SU-DHL-6 (cell line): Measurements from ENCODE around the gene LDB2.

Experiments used
- H2AFZ ChIP-seq: fragments of 200-600 bp; sonication (generic); 2 replicates; pipeline ENCODE4 v1.6.1; 2014; ENCODE audit warnings: low read depth, mild to moderate bottlenecking, moderate library complexity, mixed read lengths, antibody characterized with exemption, low read length; ENCODE audit not compliant: severe bottlenecking
- H3F3A ChIP-seq: fragments of 200-600 bp; shearing (Covaris generic); 2 replicates; pipeline ENCODE4 v1.6.0; 2016; ENCODE audit warnings: antibody characterized with exemption, mild to moderate bottlenecking; ENCODE audit not compliant: insufficient read depth
- H3K27ac ChIP-seq: fragments of 200-600 bp; sonication (generic); 2 replicates; pipeline ENCODE4 v1.5.1; 2016; ENCODE audit warnings: low read depth, mild to moderate bottlenecking, low read length, moderate library complexity, mixed read lengths
- H3K27me3 ChIP-seq: fragments of 200-600 bp; sonication (generic), shearing (Covaris generic); 2 replicates; pipeline ENCODE4 v1.6.0; 2014; ENCODE audit warnings: mild to moderate bottlenecking, low read length
- H3K36me3 ChIP-seq: fragments of 200-600 bp; sonication (generic); 2 replicates; pipeline ENCODE4 v1.6.1; 2014; ENCODE audit warnings: mild to moderate bottlenecking, low read length, mixed read lengths
- H3K4me2 ChIP-seq: fragments of 300-600, 200-600 bp; shearing (Covaris generic), sonication (generic); 2 replicates; pipeline ENCODE4 v1.6.0; 2014; ENCODE audit warnings: low read length, low read depth, mild to moderate bottlenecking; ENCODE audit not compliant: poor library complexity, severe bottlenecking
- H3K4me3 ChIP-seq: fragments of 200-600 bp; sonication (generic); 2 replicates; pipeline ENCODE4 v1.5.1; 2014; ENCODE audit warnings: antibody characterized with exemption, low read length, mild to moderate bottlenecking, mixed read lengths; ENCODE audit not compliant: insufficient read depth, poor library complexity, severe bottlenecking
- H3K79me2 ChIP-seq: fragments of 200-600 bp; sonication (generic); 2 replicates; pipeline ENCODE4 v1.6.1; 2014; ENCODE audit warnings: mild to moderate bottlenecking, low read length, moderate library complexity; ENCODE audit not compliant: insufficient read depth
- H3K9ac ChIP-seq: fragments of 200-600 bp; sonication (generic); 2 replicates; pipeline ENCODE4 v1.7.0; 2014; ENCODE audit warnings: mild to moderate bottlenecking, low read length
- H3K9me2 ChIP-seq: fragments of 200-600 bp; sonication (generic); replicated peaks from 2 replicates; pipeline ENCODE4 v1.6.1; 2014; ENCODE audit warnings: low read length; ENCODE audit not compliant: insufficient read depth
- H3K9me3 ChIP-seq: fragments of 200-600 bp; sonication (generic); 2 replicates; pipeline ENCODE4 v1.6.1; 2014; ENCODE audit warnings: low read length, mixed read lengths; ENCODE audit not compliant: insufficient read depth
- H4K20me1 ChIP-seq: fragments of 200-600 bp; sonication (generic); 2 replicates; pipeline ENCODE4 v1.6.1; 2014; ENCODE audit warnings: low read depth, mild to moderate bottlenecking, antibody characterized with exemption, low read length, moderate library complexity, mixed read lengths
- CTCF ChIP-seq: fragments of 200-600 bp; sonication (generic); IDR thresholded peaks from one replicate; pipeline ENCODE4 v1.5.1; 2017; ENCODE audit warnings: antibody characterized with exemption, mild to moderate bottlenecking, low read length, moderate library complexity; ENCODE audit not compliant: insufficient read depth, poor library complexity, severe bottlenecking
- EZH2phosphoT487 ChIP-seq: fragments of 200-600 bp; sonication (generic), shearing (Covaris generic); conservative IDR thresholded peaks from 2 replicates; pipeline ENCODE4 v1.6.1; 2018; ENCODE audit warnings: mild to moderate bottlenecking, antibody characterized with exemption, low read length, moderate library complexity, mixed read lengths

Gene LDB2

GRCh38 chr4:16900325-16900724, 1.9 kb upstream of the LDB2 start:
- Histone ChIP-seq H3K79me2 (no peaks in the 10 kb centered on the region), H3K4me2 (no peak overlapping the region), H3K9me3 (no peaks in the 10 kb centered on the region), H3K4me3 (no peak overlapping the region), H2AFZ (no peak overlapping the region), H3K9me2 (no peaks in the 10 kb centered on the region), H4K20me1 (no peaks in the 10 kb centered on the region), H3F3A (no peaks in the 10 kb centered on the region), H3K27ac (no peak overlapping the region), H3K36me3 (no peaks in the 10 kb centered on the region), H3K27me3 (no peaks in the 10 kb centered on the region), H3K9ac (no peak overlapping the region)
- TF ChIP-seq EZH2phosphoT487 (no peak), CTCF (no peak)

- Histone ChIP-seq H3K79me2 (no peaks in the 10 kb centered on the region), H2AFZ (no peak overlapping the region), H3K4me2 (no peak overlapping the region)
These were observed 1.3 kb downstream of the LDB2 start for GRCh38 chr4:16896881-16897750.

GRCh38 chr4:16894406-16894805, 4.0 kb downstream of the LDB2 start:
- H2AFZ ChIP-seq, result no peak overlapping the region
- H3K4me3 ChIP-seq, result no peak overlapping the region
- H3K27me3 ChIP-seq, result no peaks in the 10 kb centered on the region
- H3K9me3 ChIP-seq, result no peaks in the 10 kb centered on the region
- H3K27ac ChIP-seq, result no peak overlapping the region
- TF ChIP-seq CTCF, result no peak
- TF ChIP-seq EZH2phosphoT487, result no peak
- no peak overlapping the region for H3K4me2 ChIP-seq
- no peaks in the 10 kb centered on the region for H3K9me2 ChIP-seq
- H3K9ac ChIP-seq, result no peak overlapping the region
- H3K79me2 ChIP-seq, result no peaks in the 10 kb centered on the region
- no peaks in the 10 kb centered on the region for H4K20me1 ChIP-seq
- no peaks in the 10 kb centered on the region for H3F3A ChIP-seq
- no peaks in the 10 kb centered on the region for H3K36me3 ChIP-seq

More at GRCh38 chr4:16896881-16897750, 1.3 kb downstream of the LDB2 start:
- Histone ChIP-seq H3K9me2 (no peaks in the 10 kb centered on the region), H3K4me3 (no peak overlapping the region), H3K27ac (no peak overlapping the region), H4K20me1 (no peaks in the 10 kb centered on the region), H3K27me3 (no peaks in the 10 kb centered on the region), H3K36me3 (no peaks in the 10 kb centered on the region), H3K9ac (no peak overlapping the region), H3K9me3 (no peaks in the 10 kb centered on the region), H3F3A (no peaks in the 10 kb centered on the region)
- TF ChIP-seq EZH2phosphoT487 (no peak), CTCF (no peak)
